ENCODE results near the gene SMYD2.

SMYD2 gene

DNA sequence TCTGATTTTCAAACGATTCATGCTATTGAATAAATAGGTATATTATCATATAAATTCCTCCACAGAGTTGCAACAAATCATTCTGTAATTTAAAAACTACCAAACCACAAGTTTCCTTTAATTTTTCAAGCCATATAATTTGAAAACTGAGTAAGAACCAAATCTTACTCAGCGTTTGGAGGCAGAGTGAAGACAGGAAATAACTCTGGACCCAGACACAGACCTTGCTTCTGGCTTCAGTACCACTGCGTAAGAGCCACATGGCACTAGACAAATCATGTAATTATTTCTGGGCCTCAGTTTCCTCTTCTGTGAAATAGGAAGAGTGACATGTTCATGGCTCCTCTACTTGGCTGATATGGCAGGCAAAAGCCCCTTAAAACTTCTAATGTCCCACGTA lies 82.4 kb downstream of the SMYD2 start:
- no peak for DNase-seq

- DNase-seq: no peak
Measured at GRCh38 chr1:214364386-214364785, 83.4 kb downstream of the SMYD2 start.

DNA sequence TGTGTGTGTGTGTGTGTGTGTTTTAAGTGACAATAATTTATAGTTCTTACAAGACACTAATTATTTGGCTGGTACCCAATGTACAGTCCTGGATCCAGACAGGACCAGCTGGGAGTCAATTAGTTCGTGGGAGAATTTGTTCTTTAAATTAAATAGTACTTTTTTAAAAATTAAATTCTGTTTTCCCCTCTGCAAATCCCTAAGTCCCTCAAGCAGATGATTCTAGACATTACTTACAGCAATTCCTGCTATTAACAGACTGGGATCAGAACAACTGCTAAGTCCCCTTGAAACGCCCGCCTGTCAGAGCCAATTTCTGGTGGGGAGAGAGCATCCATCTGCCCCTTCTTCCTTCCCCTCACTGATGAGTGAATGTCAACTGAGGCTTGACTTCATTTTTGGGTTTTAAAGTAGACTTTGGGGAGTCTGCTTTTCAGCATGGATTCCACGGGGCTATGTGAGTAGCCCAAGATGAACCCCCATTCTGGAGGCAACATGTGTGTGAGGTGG lies 83.9 kb downstream of the SMYD2 start:
- no peak for DNase-seq

GRCh38 chr1:214367841-214368240 lies 86.9 kb downstream of the SMYD2 start:
- no peak for DNase-seq

GRCh38 chr1:214369364-214369763 lies 88.4 kb downstream of the SMYD2 start:
- DNase-seq: no peak

- DNase-seq: no peak
Measured at GRCh38 chr1:214370615-214371014, 89.7 kb downstream of the SMYD2 start.

DNA sequence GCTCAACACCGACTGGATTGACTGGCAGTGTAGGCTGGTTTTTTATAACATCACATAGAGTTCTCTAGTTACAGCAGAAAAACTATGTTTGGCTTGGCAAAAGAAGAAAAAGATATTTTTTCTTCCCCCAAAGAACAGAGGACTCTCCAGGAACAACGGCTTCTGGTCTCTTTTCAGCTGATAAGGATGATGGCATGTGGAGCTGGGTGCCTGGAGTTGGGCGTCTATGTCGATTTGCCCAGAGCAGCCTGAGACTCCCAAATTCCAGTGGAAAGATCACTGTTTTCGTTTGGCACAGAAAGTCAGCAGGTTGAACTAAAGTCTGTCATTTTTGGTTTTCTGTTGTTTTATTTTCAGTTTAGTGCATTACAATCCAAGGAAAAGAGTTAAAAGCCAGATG lies 91.1 kb downstream of the SMYD2 start:
- no peak for DNase-seq

- no peak for DNase-seq
Measured at GRCh38 chr1:214377485-214377884, 96.5 kb downstream of the SMYD2 start.

- DNase-seq: no peak
Measured at GRCh38 chr1:214377886-214378285, 96.9 kb downstream of the SMYD2 start.

DNA sequence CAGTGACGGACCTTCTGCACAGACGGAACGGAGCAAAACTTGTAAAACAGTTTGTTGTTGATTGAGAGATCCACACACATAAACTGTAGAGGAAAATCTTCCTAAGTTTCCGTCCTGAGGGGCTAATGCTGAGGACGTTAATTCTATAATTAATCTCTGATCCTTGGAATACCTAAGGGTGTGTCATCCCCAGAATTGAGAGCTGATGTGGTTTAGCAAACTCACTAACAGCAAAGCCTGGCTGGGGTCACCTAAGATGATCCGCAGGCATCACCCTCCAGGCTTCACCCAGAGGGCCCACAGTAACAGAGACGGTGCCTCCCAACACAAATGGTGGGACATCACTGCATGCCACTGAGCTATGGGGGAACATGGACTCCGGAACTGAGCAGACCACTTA lies 97.5 kb downstream of the SMYD2 start:
- DNase-seq: no peak

DNA sequence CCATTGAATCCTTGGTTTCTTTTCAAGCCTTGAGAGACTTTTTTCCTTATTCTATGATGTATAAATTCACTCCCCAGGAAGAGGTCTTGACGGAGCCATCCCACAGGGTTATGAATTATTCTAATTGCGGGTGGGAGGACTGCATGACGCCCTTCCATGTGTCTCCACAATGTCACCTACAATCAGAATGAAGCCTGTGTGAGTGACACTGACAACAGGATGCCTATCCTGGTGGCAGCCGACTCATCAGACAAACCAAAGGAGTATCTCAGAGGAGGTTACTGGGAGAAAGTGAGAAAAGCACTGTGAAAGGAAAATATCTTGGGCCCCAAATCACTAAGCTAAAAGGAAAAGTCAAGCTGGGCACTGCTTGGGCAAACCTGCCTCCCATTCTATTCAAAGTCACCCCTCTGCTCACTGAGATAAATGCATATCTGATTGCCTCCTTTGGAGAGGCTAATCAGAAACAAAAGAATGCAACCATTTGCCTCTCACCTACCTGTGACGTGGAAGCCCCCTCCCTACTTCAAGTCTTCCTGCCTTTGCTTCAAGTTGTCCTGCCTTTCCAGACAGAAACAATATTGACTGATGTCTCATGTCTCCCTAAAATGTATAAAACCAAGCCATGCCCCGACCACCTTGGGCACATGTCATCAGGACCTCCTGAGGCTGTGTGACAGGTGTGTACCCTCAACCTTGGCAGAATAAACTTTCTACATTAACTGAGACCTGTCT lies 98.4 kb downstream of the SMYD2 start:
- no peak for DNase-seq

GRCh38 chr1:214380396-214380795 lies 99.4 kb downstream of the SMYD2 start:
- no peak for DNase-seq

DNA sequence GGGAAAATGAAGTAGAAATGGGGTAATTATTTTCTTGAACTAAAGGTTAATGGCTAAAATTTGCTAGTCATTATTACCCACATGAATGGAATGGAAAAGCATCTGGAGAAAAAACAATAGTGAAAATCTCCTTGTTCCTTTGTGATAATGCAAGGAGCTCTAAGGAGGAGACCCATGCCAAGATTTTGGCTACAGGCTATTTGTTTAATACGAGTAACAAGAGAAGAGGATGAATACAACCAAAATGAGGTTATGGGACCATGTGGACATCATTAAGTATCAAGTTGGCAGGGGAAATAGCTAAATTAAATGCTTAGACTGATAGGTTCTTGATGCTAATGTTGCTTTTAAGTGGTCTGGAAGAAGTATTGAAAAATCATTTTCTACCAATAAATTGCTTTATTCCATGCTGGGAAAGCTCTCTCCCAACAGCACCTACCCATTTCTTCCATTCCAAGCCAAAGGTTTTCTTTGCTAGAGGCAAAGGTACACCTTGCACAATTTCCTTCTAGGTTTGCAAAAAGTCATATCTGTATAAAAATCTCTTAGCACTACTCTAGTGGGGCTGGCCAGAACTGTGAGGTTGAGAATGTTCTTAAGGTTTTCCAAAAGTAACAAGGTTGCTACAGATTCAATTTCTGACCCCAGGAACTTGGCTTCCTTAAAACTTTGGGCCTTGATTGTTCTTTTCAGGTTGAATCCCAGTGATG lies 100.2 kb downstream of the SMYD2 start:
- DNase-seq: no peak

GRCh38 chr1:214383381-214384372 lies 102.7 kb downstream of the SMYD2 start:
- DNase-seq: no peak

DNA sequence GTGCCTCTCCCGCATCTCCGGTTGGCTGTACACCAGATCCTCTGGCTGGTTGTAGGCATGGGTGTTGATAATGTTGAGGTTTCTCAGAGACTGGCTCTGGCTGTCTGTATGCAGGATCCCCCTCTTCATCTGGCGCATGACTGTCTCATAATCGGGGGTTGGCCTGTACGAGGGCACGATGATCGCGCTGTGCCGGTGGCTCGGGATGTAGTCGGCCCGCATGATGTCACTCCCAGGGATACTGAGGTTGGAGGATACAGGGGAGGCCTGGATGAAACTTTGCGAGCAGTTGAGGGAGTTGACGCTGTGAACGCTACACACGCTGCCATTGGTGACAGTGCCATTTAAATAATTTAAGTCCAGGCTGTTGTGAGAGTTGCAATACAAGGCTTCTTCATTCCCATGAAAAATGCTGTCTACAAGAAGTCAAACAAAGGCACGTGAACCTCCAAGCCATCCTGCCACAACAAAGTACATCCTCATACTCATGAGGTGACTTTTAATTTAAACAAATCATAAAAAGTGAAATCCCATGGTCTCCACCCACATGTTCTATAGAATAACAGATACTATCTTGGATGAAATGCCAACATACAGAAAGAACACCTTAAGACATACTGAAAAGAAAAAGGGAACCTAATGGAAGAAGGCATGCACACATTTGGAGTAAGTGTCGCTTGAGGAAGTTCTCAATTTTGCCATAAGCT lies 103.6 kb downstream of the SMYD2 start:
- no peak for DNase-seq

DNA sequence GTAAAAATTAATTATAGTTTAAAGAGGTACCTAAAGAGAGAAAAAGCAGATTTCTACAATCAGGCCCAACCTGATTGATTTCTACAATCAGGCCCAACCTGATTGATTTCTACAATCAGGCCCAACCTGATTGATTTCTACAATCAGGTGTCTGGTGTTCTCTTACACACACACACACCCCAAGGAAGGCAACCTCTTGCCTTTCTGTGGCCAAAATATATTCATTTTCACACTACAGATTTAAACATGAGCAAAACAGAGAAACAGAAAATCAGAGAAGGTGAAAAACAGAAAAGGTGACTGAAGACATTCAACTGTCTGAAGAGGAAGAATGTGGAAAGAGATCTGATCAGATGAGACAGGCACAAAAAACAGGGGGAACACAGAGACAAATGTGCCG lies 104.5 kb downstream of the SMYD2 start:
- no peak for DNase-seq

- no peak for DNase-seq
Measured at GRCh38 chr1:214386333-214386732, 105.4 kb downstream of the SMYD2 start.

Data from activated effector memory CD4-positive, alpha-beta T cell treated with Interleukin-2 at 50 U/mL for 16 hours (primary cell).